Neural progenitor cell (in vitro differentiated cells): ENCODE results near the gene INSM2.
A peak's percentile ranks its signal among the peaks of the same experiment; 100 is the strongest.

ENCODE experiments used
- CTCF ChIP-seq: fragments of 200-600 bp; sonication (generic); IDR thresholded peaks from 2 replicates; pipeline ENCODE4 v1.5.1; 2017; ENCODE audit warnings: antibody characterized with exemption, mild to moderate bottlenecking
- EZH2 ChIP-seq: fragments of 200-600 bp; sonication (generic); IDR thresholded peaks from 2 replicates; pipeline ENCODE4 v1.6.1; 2017; ENCODE audit warnings: antibody characterized with exemption, mild to moderate bottlenecking, moderate library complexity
- EZH2phosphoT487 ChIP-seq: fragments of 200-600 bp; sonication (generic); IDR thresholded peaks from 2 replicates; pipeline ENCODE4 v1.6.1; 2017; ENCODE audit warnings: antibody characterized with exemption

GRCh38 chr14:35533357-35534207, at the start of gene INSM2:
- TF ChIP-seq CTCF (no peak), EZH2 (peak; percentile 78), EZH2phosphoT487 (peak; percentile 16)
